K562 (cell line): Measurements from ENCODE around the gene SLAIN2. TPM values are rescaled to one million over a fixed set of nuclear protein-coding genes. Genes with fewer than 3 reads are reported as not detected.

Source experiments
- CTBP1 ChIP-seq: fragments of 450-650 bp; IDR thresholded peaks from 2 replicates; pipeline ENCODE4 v1.6.1; 2016; ENCODE audit warnings: borderline replicate concordance
- GTF2E2 ChIP-seq: fragments of 200-800 bp; sonication (Bioruptor generic); IDR thresholded peaks from 2 replicates; pipeline ENCODE4 v1.6.1; 2016; ENCODE audit warnings: missing genetic modification characterization, missing compliant biosample characterization
- HMG20A ChIP-seq: fragments of 450-650 bp; formaldehyde crosslinking; conservative IDR thresholded peaks from 2 replicates; pipeline ENCODE4 v1.4.0; 2020; ENCODE audit warnings: mild to moderate bottlenecking, mixed read lengths
- JUND ChIP-seq, 2 experiments: IDR thresholded peaks; 2 replicates in 1 of 2; 3 replicates in 1 of 2; pipeline ENCODE4 v1.6.1; 2011; ENCODE audit warnings: borderline replicate concordance in 2 of 2, low read depth in 2 of 2, low read length in 2 of 2, improper control_type of control experiment in 1 of 2, missing biosample characterization in 1 of 2, missing genetic modification characterization in 1 of 2, missing genetic modification reagents in 1 of 2
- L3MBTL2 ChIP-seq: fragments of 450-650 bp; IDR thresholded peaks from 2 replicates; pipeline ENCODE4 v1.6.1; 2016; ENCODE audit warnings: mild to moderate bottlenecking, moderate library complexity
- RNF2 ChIP-seq: sonication (generic); IDR thresholded peaks from 2 replicates; pipeline ENCODE4 v1.6.1; 2016
- SMARCA4 ChIP-seq: fragments of 450-650 bp; IDR thresholded peaks from 2 replicates; pipeline ENCODE4 v1.6.1; 2016
- SOX6 ChIP-seq: fragments of 450-650 bp; IDR thresholded peaks from 2 replicates; pipeline ENCODE4 v1.6.1; 2014; ENCODE audit warnings: mild to moderate bottlenecking
- SRF ChIP-seq, 2 experiments: fragments of 250-450, 450-650 bp in 1 of 2; sonication (Bioruptor Pico) in 1 of 2; sonication (generic) in 1 of 2; formaldehyde crosslinking; IDR thresholded peaks; 2 replicates each; pipeline versions ENCODE4 v1.5.0 to v1.5.1; 2020 to 2022; ENCODE audit warnings: mild to moderate bottlenecking in 1 of 2, missing genetic modification reagents in 1 of 2
- ZBTB7A ChIP-seq: IDR thresholded peaks from 2 replicates; pipeline ENCODE4 v1.6.1; 2011; ENCODE audit warnings: low read depth, mild to moderate bottlenecking, low read length, moderate library complexity, borderline replicate concordance; ENCODE audit not compliant: control insufficient read depth
- polyA plus RNA-seq, 8 experiments: library from polyadenylated mRNA; depleted of rRNA in 4 of 8; stranded (reverse) in 5 of 8; unstranded in 3 of 8; fragments of >200 nt; fragmentation: Nextera tagmentation in 2 of 8; fragmentation: Illumina TruSeq in 1 of 8; extraction: Ambion mirVana in 2 of 8; extraction: Trizol in 1 of 8; gene quantifications; 2 replicates each; pipeline versions ENCODE4 v1.2.1 to v1.2.3, GENCODE V29; 2011 to 2014; ENCODE audit warnings: inconsistent platforms in 1 of 8, missing spikeins in 1 of 8
- total RNA-seq, 7 experiments: library from RNA; depleted of rRNA in 6 of 7; stranded (reverse); fragments of >200 nt in 6 of 7; fragmentation: Illumina TruSeq in 2 of 7; extraction: Trizol in 2 of 7; gene quantifications; 2 replicates each; pipeline versions ENCODE4 v1.2.1 to v1.2.3, GENCODE V29; 2011 to 2021; ENCODE audit warnings: low replicate concordance in 1 of 7
- TF ChIP-seq, protein P1 (sequence below): fragments of 200-600 bp; sonication (generic); IDR thresholded peaks from one replicate; pipeline ENCODE4 v1.6.1; 2012; ENCODE audit warnings: mild to moderate bottlenecking, low read depth, low read length, inconsistent platforms
- TF ChIP-seq, protein P2 (sequence below): fragments of 450-650 bp; formaldehyde crosslinking; IDR thresholded peaks from 2 replicates; pipeline ENCODE4 v1.4.0; 2020; ENCODE audit warnings: mild to moderate bottlenecking, moderate library complexity
- TF ChIP-seq, protein P3 (sequence below): fragments of 450-650 bp; IDR thresholded peaks from 2 replicates; pipeline ENCODE4 v1.6.1; 2016; ENCODE audit warnings: low read depth, mild to moderate bottlenecking, moderate library complexity

The SLAIN2 gene
- total and polyA plus RNA-seq, 9 of the 15 experiments (the other 6 are each of a cell fraction or from before 2014, with no cell fraction given): 3.5 to 116 (median 35.0) TPM

DNA sequence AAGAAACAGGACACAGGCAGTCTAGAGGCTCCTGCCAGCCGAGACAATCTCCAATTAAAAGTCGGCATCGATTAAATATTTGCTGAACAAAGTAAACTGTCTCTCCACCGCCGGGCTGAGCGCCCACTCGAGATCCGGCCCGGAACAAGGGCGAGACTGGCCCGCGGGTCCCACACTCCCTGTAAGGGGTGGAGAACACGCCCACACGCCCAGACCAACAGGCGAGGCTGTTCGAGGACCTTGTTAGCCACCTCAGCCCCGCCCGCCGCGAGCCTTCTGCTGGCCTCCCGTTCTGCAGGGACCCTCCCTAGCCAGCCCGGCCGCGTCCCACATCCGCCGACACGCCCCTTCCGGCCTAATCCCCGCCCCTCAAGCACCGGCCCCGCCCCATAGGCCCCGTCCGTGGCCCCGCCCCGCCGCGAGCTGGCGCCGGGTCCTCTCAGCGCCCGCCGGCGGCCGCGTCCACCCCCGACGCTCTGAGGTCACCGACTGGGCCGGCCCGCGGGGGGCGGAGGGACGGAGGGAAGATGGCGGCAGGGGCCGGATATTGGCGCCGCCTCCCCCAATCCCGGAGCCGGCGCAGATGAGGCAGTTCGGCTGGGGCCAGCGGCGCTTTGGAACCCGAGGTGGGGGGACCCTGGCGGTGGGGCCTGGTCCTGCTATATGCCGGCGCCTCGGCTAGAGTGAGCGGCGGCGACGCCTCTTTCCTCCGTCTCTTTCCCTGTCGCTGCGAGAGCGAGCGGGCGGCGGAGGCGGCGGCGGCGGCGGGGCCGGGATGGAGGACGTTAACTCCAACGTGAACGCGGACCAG is at the start of gene SLAIN2 (continued):
- TF ChIP-seq, protein P1, sequence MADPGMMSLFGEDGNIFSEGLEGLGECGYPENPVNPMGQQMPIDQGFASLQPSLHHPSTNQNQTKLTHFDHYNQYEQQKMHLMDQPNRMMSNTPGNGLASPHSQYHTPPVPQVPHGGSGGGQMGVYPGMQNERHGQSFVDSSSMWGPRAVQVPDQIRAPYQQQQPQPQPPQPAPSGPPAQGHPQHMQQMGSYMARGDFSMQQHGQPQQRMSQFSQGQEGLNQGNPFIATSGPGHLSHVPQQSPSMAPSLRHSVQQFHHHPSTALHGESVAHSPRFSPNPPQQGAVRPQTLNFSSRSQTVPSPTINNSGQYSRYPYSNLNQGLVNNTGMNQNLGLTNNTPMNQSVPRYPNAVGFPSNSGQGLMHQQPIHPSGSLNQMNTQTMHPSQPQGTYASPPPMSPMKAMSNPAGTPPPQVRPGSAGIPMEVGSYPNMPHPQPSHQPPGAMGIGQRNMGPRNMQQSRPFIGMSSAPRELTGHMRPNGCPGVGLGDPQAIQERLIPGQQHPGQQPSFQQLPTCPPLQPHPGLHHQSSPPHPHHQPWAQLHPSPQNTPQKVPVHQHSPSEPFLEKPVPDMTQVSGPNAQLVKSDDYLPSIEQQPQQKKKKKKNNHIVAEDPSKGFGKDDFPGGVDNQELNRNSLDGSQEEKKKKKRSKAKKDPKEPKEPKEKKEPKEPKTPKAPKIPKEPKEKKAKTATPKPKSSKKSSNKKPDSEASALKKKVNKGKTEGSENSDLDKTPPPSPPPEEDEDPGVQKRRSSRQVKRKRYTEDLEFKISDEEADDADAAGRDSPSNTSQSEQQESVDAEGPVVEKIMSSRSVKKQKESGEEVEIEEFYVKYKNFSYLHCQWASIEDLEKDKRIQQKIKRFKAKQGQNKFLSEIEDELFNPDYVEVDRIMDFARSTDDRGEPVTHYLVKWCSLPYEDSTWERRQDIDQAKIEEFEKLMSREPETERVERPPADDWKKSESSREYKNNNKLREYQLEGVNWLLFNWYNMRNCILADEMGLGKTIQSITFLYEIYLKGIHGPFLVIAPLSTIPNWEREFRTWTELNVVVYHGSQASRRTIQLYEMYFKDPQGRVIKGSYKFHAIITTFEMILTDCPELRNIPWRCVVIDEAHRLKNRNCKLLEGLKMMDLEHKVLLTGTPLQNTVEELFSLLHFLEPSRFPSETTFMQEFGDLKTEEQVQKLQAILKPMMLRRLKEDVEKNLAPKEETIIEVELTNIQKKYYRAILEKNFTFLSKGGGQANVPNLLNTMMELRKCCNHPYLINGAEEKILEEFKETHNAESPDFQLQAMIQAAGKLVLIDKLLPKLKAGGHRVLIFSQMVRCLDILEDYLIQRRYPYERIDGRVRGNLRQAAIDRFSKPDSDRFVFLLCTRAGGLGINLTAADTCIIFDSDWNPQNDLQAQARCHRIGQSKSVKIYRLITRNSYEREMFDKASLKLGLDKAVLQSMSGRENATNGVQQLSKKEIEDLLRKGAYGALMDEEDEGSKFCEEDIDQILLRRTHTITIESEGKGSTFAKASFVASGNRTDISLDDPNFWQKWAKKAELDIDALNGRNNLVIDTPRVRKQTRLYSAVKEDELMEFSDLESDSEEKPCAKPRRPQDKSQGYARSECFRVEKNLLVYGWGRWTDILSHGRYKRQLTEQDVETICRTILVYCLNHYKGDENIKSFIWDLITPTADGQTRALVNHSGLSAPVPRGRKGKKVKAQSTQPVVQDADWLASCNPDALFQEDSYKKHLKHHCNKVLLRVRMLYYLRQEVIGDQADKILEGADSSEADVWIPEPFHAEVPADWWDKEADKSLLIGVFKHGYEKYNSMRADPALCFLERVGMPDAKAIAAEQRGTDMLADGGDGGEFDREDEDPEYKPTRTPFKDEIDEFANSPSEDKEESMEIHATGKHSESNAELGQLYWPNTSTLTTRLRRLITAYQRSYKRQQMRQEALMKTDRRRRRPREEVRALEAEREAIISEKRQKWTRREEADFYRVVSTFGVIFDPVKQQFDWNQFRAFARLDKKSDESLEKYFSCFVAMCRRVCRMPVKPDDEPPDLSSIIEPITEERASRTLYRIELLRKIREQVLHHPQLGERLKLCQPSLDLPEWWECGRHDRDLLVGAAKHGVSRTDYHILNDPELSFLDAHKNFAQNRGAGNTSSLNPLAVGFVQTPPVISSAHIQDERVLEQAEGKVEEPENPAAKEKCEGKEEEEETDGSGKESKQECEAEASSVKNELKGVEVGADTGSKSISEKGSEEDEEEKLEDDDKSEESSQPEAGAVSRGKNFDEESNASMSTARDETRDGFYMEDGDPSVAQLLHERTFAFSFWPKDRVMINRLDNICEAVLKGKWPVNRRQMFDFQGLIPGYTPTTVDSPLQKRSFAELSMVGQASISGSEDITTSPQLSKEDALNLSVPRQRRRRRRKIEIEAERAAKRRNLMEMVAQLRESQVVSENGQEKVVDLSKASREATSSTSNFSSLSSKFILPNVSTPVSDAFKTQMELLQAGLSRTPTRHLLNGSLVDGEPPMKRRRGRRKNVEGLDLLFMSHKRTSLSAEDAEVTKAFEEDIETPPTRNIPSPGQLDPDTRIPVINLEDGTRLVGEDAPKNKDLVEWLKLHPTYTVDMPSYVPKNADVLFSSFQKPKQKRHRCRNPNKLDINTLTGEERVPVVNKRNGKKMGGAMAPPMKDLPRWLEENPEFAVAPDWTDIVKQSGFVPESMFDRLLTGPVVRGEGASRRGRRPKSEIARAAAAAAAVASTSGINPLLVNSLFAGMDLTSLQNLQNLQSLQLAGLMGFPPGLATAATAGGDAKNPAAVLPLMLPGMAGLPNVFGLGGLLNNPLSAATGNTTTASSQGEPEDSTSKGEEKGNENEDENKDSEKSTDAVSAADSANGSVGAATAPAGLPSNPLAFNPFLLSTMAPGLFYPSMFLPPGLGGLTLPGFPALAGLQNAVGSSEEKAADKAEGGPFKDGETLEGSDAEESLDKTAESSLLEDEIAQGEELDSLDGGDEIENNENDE: no peak
- TF ChIP-seq L3MBTL2 (no peak; the same call in none of the 2 replicates), HMG20A (CRISPR knock-in tag) (no peak), ZBTB7A (peak; percentile 61), CTBP1 (peak; percentile 44), SOX6 (peak; percentile 35; the same call in 1 of the 2 replicates), GTF2E2 (tag) (peak; percentile 83; the same call in 1 of the 2 replicates), JUND (IDR thresholded peaks at IDR 0.05; ENCODE audit: borderline replicate concordance, low read depth, low read length) (peak; percentile 60; the same call in 1 of the 2 replicates), JUND (tag; IDR thresholded peaks at IDR 0.05; ENCODE audit: borderline replicate concordance, low read depth, low read length) (peak; percentile 7; the same call in 1 of the 3 replicates), SRF (CRISPR knock-in tag; IDR thresholded peaks at IDR 0.05) (peak in 1 of 2 experiments; percentile 62; a peak in 2 of 4 replicates), SMARCA4 (peak; percentile 33; the same call in 1 of the 2 replicates), RNF2 (peak; percentile 47; the same call in 1 of the 2 replicates)
- TF ChIP-seq, protein P2, sequence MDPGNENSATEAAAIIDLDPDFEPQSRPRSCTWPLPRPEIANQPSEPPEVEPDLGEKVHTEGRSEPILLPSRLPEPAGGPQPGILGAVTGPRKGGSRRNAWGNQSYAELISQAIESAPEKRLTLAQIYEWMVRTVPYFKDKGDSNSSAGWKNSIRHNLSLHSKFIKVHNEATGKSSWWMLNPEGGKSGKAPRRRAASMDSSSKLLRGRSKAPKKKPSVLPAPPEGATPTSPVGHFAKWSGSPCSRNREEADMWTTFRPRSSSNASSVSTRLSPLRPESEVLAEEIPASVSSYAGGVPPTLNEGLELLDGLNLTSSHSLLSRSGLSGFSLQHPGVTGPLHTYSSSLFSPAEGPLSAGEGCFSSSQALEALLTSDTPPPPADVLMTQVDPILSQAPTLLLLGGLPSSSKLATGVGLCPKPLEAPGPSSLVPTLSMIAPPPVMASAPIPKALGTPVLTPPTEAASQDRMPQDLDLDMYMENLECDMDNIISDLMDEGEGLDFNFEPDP (CRISPR knock-in tag): no peak
- TF ChIP-seq, protein P3, sequence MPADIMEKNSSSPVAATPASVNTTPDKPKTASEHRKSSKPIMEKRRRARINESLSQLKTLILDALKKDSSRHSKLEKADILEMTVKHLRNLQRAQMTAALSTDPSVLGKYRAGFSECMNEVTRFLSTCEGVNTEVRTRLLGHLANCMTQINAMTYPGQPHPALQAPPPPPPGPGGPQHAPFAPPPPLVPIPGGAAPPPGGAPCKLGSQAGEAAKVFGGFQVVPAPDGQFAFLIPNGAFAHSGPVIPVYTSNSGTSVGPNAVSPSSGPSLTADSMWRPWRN: peak; percentile 52; the same call in 1 of the 2 replicates
